C4-2B (cell line): Measurements from ENCODE around the gene VAPA.

Experiments
- CTCF ChIP-seq: fragments of 450-650 bp; conservative IDR thresholded peaks from 2 replicates; pipeline ENCODE4 v1.5.1; 2017; ENCODE audit warnings: mild to moderate bottlenecking
- ZFX ChIP-seq: fragments of 450-650 bp; IDR thresholded peaks from 2 replicates; pipeline ENCODE4 v1.6.1; 2017

- TF ChIP-seq CTCF (no peak), ZFX (no peak)
Measured at GRCh38 chr18:9910071-9910470, 3.7 kb upstream of the VAPA start.
